Measurements from ENCODE around the gene SLC22A23.

DNA sequence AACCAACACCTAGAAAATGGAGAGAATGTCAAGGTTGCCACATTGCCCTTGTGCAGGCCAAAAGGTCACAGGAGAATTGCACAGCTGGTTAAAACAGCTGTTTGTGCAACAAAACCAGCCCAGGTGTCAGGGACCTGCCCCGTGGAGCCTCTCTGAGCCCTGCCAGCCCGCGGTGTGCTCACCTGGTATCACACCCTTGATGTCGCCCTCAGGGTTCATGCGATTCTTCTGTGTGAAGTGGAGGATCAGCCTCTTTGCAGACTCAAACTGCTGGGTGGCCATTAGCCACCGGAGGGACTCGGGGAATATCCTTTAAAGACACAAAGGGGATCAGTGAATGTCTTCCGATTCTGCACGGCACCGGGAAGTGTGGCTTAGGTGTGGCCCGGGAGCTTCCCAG, 158.9 kb downstream of the SLC22A23 start:
- TF ChIP-seq, protein P1, sequence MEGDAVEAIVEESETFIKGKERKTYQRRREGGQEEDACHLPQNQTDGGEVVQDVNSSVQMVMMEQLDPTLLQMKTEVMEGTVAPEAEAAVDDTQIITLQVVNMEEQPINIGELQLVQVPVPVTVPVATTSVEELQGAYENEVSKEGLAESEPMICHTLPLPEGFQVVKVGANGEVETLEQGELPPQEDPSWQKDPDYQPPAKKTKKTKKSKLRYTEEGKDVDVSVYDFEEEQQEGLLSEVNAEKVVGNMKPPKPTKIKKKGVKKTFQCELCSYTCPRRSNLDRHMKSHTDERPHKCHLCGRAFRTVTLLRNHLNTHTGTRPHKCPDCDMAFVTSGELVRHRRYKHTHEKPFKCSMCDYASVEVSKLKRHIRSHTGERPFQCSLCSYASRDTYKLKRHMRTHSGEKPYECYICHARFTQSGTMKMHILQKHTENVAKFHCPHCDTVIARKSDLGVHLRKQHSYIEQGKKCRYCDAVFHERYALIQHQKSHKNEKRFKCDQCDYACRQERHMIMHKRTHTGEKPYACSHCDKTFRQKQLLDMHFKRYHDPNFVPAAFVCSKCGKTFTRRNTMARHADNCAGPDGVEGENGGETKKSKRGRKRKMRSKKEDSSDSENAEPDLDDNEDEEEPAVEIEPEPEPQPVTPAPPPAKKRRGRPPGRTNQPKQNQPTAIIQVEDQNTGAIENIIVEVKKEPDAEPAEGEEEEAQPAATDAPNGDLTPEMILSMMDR (conservative IDR thresholded peaks at IDR 0.05 in 1 of 2, IDR thresholded peaks at IDR 0.05 in 1 of 2; ENCODE audit: extremely low read depth in 1 of 2, insufficient read depth in 1 of 2, low read depth in 1 of 2, low read length in 2 of 2), result no peak
- no peak for TF ChIP-seq EZH2 (IDR thresholded peaks at IDR 0.05; ENCODE audit: borderline replicate concordance, low read length)

Data from mammary epithelial cell (primary cell).